ENCODE results near the gene OCA2.

GRCh38 chr15:27782125-27782524, 317.0 kb downstream of the OCA2 start:
- TF ChIP-seq CTCF (IDR thresholded peaks at IDR 0.05), result no peak
- TF ChIP-seq POLR2A (IDR thresholded peaks at IDR 0.05), result no peak
- no peak for TF ChIP-seq POLR2AphosphoS5 (IDR thresholded peaks at IDR 0.05; ENCODE audit: insufficient read depth in 1 of 2, low read depth in 1 of 2)

All from vagina (tissue), 2 donors.